ENCODE data around the gene TOMT. TPM values are rescaled to one million over a fixed set of nuclear protein-coding genes. Genes with fewer than 3 reads are reported as not detected.

The TOMT gene
- total and polyA plus RNA-seq, 2 experiments from 2014 or later = not detected

- Mint-ChIP-seq H3K4me3 (no peak overlapping the region), H3K27me3 (ENCODE audit: insufficient read depth, low read depth, poor library complexity) (peaks cover 3% of the 10 kb centered on the region), H3K27ac (peak overlapping the region; percentile 82), H3K9me3 (no peaks in the 10 kb centered on the region; the same call in 2 of the 3 replicates), H3K36me3 (ENCODE audit: low read depth) (peaks cover 12% of the 10 kb centered on the region; the same call in 2 of the 3 replicates), H3K4me1 (peaks cover 15% of the 10 kb centered on the region)
- ATAC-seq = peak; percentile 99
- DNase-seq (ENCODE audit: low spot score) = peak; percentile 94
- Histone ChIP-seq H3K4me2 (no peak overlapping the region), H3K27me3 (ENCODE audit: insufficient read depth) (no peaks in the 10 kb centered on the region), H3K27ac (ENCODE audit: low read depth) (peak overlapping the region; percentile 33; the same call in 1 of the 2 replicates), H3K36me3 (ENCODE audit: insufficient read depth) (no peaks in the 10 kb centered on the region; the same call in 1 of the 2 replicates), H3K4me1 (ENCODE audit: insufficient read depth) (no peaks in the 10 kb centered on the region), H4K20me1 (replicated peaks; ENCODE audit: insufficient read depth) (no peaks in the 10 kb centered on the region; the same call in 1 of the 2 replicates), H3K79me2 (replicated peaks; ENCODE audit: insufficient read depth) (no peaks in the 10 kb centered on the region), H2AFZ (no peak overlapping the region), H3F3A (replicated peaks; ENCODE audit: low read depth) (no peaks in the 10 kb centered on the region; the same call in 1 of the 2 replicates), H3K4me3 (no peak overlapping the region), H3K9me2 (ENCODE audit: insufficient read depth) (no peaks in the 10 kb centered on the region)
- TF ChIP-seq, protein P1, sequence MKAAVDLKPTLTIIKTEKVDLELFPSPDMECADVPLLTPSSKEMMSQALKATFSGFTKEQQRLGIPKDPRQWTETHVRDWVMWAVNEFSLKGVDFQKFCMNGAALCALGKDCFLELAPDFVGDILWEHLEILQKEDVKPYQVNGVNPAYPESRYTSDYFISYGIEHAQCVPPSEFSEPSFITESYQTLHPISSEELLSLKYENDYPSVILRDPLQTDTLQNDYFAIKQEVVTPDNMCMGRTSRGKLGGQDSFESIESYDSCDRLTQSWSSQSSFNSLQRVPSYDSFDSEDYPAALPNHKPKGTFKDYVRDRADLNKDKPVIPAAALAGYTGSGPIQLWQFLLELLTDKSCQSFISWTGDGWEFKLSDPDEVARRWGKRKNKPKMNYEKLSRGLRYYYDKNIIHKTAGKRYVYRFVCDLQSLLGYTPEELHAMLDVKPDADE (IDR thresholded peaks at IDR 0.05) = no peak
- TF ChIP-seq CTCF (conservative IDR thresholded peaks at IDR 0.05; ENCODE audit: low read depth in 2 of 2) = peak; percentile 78 to 95
Measured at GRCh38 chr11:72091292-72091691, 14.4 kb upstream of the TOMT start.

- Histone ChIP-seq H3K4me2 (no peak overlapping the region), H3K27ac (ENCODE audit: low read depth) (no peak overlapping the region), H4K20me1 (replicated peaks; ENCODE audit: insufficient read depth) (peaks cover 3% of the 10 kb centered on the region), H3F3A (replicated peaks; ENCODE audit: low read depth) (peaks cover 3% of the 10 kb centered on the region; the same call in 1 of the 2 replicates), H2AFZ (no peak overlapping the region), H3K4me1 (ENCODE audit: insufficient read depth) (peaks cover 6% of the 10 kb centered on the region; the same call in 1 of the 2 replicates), H3K36me3 (ENCODE audit: insufficient read depth) (peaks cover 5% of the 10 kb centered on the region; the same call in 1 of the 2 replicates), H3K79me2 (replicated peaks; ENCODE audit: insufficient read depth) (peaks cover 29% of the 10 kb centered on the region), H3K27me3 (ENCODE audit: insufficient read depth) (no peaks in the 10 kb centered on the region), H3K4me3 (no peak overlapping the region), H3K9me2 (ENCODE audit: insufficient read depth) (no peaks in the 10 kb centered on the region)
- TF ChIP-seq STAT1 (IDR thresholded peaks at IDR 0.05; ENCODE audit: unreplicated experiment) = no peak
- no peak for DNase-seq (ENCODE audit: low spot score)
- Mint-ChIP-seq H3K9me3 (no peaks in the 10 kb centered on the region; the same call in 1 of the 3 replicates), H3K4me1 (peaks cover 18% of the 10 kb centered on the region), H3K27me3 (ENCODE audit: insufficient read depth, low read depth, poor library complexity) (peaks cover 15% of the 10 kb centered on the region), H3K36me3 (ENCODE audit: low read depth) (peaks cover 56% of the 10 kb centered on the region), H3K27ac (no peak overlapping the region), H3K4me3 (no peak overlapping the region)
- no peak for ATAC-seq
Measured at GRCh38 chr11:72098741-72099140, 7.0 kb upstream of the TOMT start.

GRCh38 chr11:72100009-72100408 lies 5.7 kb upstream of the TOMT start:
- no peak overlapping the region for H3K4me2 ChIP-seq
- peak overlapping the region; percentile 82; the same call in 1 of the 2 replicates for H3K27ac Mint-ChIP-seq
- no peak for TF ChIP-seq NANOG (IDR thresholded peaks at IDR 0.05; ENCODE audit: borderline replicate concordance)
- TF ChIP-seq POLR2AphosphoS5 (IDR thresholded peaks at IDR 0.05; ENCODE audit: low read depth) = no peak
- TF ChIP-seq, protein P1 (IDR thresholded peaks at IDR 0.05) = no peak
- no peak for TF ChIP-seq JUNB (IDR thresholded peaks at IDR 0.05; ENCODE audit: unreplicated experiment)
- no peak for TF ChIP-seq ZNF331 (CRISPR knock-in tag; IDR thresholded peaks at IDR 0.05; ENCODE audit: low read depth)
- no peak for TF ChIP-seq EZH2 (IDR thresholded peaks at IDR 0.05; ENCODE audit: low read depth, unreplicated experiment)
- TF ChIP-seq, protein P2, sequence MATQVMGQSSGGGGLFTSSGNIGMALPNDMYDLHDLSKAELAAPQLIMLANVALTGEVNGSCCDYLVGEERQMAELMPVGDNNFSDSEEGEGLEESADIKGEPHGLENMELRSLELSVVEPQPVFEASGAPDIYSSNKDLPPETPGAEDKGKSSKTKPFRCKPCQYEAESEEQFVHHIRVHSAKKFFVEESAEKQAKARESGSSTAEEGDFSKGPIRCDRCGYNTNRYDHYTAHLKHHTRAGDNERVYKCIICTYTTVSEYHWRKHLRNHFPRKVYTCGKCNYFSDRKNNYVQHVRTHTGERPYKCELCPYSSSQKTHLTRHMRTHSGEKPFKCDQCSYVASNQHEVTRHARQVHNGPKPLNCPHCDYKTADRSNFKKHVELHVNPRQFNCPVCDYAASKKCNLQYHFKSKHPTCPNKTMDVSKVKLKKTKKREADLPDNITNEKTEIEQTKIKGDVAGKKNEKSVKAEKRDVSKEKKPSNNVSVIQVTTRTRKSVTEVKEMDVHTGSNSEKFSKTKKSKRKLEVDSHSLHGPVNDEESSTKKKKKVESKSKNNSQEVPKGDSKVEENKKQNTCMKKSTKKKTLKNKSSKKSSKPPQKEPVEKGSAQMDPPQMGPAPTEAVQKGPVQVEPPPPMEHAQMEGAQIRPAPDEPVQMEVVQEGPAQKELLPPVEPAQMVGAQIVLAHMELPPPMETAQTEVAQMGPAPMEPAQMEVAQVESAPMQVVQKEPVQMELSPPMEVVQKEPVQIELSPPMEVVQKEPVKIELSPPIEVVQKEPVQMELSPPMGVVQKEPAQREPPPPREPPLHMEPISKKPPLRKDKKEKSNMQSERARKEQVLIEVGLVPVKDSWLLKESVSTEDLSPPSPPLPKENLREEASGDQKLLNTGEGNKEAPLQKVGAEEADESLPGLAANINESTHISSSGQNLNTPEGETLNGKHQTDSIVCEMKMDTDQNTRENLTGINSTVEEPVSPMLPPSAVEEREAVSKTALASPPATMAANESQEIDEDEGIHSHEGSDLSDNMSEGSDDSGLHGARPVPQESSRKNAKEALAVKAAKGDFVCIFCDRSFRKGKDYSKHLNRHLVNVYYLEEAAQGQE (IDR thresholded peaks at IDR 0.05; ENCODE audit: unreplicated experiment) = no peak
- TF ChIP-seq EZH2phosphoT487 (IDR thresholded peaks at IDR 0.05; ENCODE audit: unreplicated experiment) = no peak

More at GRCh38 chr11:72100009-72100408, 5.7 kb upstream of the TOMT start:
- no peak overlapping the region for H2AFZ ChIP-seq
- H3K4me3 Mint-ChIP-seq = no peak overlapping the region
- peaks cover 17% of the 10 kb centered on the region for H3K27me3 Mint-ChIP-seq (ENCODE audit: insufficient read depth, low read depth, poor library complexity)
- H3K4me1 Mint-ChIP-seq = peaks cover 29% of the 10 kb centered on the region
- H3K36me3 Mint-ChIP-seq (ENCODE audit: low read depth) = peaks cover 49% of the 10 kb centered on the region
- H3K79me2 ChIP-seq (replicated peaks; ENCODE audit: insufficient read depth) = peaks cover 29% of the 10 kb centered on the region
- no peaks in the 10 kb centered on the region for H3K9me2 ChIP-seq (ENCODE audit: insufficient read depth)
- DNase-seq (ENCODE audit: low spot score) = no peak
- H3F3A ChIP-seq (replicated peaks; ENCODE audit: low read depth) = peaks cover 9% of the 10 kb centered on the region; the same call in 1 of the 2 replicates
- H4K20me1 ChIP-seq (replicated peaks; ENCODE audit: insufficient read depth) = peaks cover 3% of the 10 kb centered on the region
- H3K4me1 ChIP-seq (ENCODE audit: insufficient read depth) = peaks cover 6% of the 10 kb centered on the region; the same call in 1 of the 2 replicates
- no peak overlapping the region for H3K27ac ChIP-seq (ENCODE audit: low read depth)
- H3K27me3 ChIP-seq (ENCODE audit: insufficient read depth) = no peaks in the 10 kb centered on the region
- peaks cover 5% of the 10 kb centered on the region; the same call in 1 of the 2 replicates for H3K36me3 ChIP-seq (ENCODE audit: insufficient read depth)
- H3K4me3 ChIP-seq = no peak overlapping the region
- H3K9me3 Mint-ChIP-seq = no peaks in the 10 kb centered on the region; the same call in 1 of the 3 replicates
- no peak for ATAC-seq

Data from GM23338 (cell line).